SKM-1 treated with dmso at 0.1 percent for 144 hours (cell line): ENCODE measurements around the gene SEC31A.

Source experiments
- DNase-seq: peaks from one replicate; lab custom pipeline; 2025; ENCODE audit not compliant: unreplicated experiment; lab: John Stamatoyannopoulos, UW

SEC31A gene

GRCh38 chr4:82797040-82797404 lies 93.9 kb downstream of the SEC31A start:
- no peak for DNase-seq

DNA sequence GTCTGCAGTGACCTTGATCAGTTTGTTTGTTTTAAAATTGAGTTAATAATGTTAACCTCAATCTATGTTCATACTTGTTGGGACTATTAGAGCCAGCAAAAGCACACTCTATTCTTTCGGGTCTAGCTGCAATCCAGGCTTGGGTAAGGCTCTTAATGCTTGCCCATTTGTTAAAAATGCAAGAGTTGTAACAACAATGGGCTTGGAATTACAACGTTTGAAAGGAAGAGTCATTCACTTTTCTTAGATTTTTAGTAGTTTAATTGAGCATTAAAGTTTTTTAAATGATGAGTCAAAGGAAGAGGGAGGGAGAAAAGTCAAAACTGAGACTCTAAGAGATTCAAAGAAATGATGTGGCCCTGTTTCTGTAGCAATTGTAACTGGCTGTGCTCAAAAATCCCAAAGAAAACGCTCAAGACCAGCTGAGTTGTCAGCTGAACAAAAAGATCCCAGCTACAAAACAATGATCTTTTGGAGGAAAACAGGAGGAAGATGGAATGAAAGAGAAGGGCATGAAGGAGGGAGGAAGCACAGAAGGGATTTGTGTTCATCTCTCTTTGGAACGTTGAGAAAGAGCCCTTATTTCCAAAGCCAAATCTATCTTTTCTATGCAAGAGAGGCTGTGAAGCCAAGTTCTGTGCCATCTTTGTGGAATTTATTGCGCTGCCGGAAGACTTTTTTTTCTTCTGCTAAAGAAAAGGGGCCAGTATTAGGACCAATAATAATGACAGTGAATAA lies 97.9 kb downstream of the SEC31A start:
- DNase-seq, result no peak

DNA sequence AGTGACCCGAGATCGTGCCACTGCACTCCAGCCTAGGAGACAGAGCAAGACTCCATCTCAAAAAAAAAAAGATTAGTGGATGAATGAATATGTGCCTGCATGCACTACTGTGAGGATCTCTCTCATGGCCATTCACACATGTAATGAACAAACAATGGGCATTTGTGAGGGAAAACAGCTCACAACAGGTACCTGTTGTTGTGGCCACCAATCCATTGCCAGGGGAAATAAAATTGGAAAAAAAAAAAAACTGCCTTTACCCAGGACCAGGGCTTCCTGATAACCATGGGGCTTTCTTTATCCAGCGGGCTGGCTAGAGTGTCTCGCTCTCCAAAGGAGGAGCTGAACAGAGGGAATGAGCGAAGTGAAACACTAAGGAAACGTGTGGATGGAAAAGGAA lies 99.8 kb downstream of the SEC31A start:
- DNase-seq, result no peak

DNA sequence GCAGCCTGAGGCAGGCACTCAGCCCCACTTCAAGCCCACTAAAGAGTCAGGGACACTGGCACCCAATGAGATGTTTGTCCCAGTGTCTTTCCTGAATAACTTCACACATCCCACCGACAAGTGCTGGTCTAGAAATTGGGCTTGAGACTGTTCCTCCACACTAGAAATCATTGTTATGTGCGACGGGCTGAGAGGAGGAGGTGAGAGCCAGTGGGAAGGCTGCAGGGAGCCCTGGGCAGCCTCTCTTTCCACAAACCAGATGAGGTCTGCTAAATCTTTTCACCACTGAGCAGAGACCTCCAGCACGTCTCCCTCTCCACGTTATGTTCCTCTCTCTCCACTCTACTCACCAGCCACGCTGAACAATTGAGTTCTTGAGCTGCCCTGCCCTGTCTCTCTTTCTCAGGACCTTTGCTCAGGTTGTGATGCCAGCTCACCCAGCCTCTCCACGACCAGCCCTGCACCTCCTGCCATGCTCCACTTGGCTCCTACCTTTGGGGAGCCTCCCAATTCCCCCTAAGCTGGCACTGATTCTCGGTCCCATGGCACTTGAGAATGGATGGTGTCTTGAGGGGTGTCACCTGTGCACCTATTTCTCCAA lies 100.8 kb downstream of the SEC31A start:
- no peak for DNase-seq

GRCh38 chr4:82789025-82789776 lies 101.8 kb downstream of the SEC31A start:
- DNase-seq, result no peak

- DNase-seq, result no peak
Measured at GRCh38 chr4:82787342-82787741, 103.6 kb downstream of the SEC31A start.

DNA sequence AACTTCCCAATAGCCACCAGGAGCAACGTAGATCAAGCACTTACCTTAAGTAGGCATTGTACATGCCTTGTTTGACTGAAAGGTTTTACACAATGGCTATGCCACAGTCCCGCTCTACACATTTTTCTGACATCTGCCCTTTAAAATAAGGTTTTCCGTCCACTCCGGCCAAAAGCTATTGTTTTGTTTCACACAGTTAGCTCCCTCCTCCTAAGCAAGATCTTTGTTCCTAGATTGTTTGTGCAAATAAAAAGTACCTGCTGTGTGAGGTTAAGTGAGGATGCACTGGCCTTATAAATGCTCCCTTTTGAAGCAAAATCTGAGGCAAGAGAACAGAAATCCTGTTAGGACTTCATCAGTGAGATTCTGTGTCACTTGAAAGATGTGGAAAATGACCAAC lies 104.1 kb downstream of the SEC31A start:
- no peak for DNase-seq

GRCh38 chr4:82785611-82786400 lies 105.1 kb downstream of the SEC31A start:
- no peak for DNase-seq

DNA sequence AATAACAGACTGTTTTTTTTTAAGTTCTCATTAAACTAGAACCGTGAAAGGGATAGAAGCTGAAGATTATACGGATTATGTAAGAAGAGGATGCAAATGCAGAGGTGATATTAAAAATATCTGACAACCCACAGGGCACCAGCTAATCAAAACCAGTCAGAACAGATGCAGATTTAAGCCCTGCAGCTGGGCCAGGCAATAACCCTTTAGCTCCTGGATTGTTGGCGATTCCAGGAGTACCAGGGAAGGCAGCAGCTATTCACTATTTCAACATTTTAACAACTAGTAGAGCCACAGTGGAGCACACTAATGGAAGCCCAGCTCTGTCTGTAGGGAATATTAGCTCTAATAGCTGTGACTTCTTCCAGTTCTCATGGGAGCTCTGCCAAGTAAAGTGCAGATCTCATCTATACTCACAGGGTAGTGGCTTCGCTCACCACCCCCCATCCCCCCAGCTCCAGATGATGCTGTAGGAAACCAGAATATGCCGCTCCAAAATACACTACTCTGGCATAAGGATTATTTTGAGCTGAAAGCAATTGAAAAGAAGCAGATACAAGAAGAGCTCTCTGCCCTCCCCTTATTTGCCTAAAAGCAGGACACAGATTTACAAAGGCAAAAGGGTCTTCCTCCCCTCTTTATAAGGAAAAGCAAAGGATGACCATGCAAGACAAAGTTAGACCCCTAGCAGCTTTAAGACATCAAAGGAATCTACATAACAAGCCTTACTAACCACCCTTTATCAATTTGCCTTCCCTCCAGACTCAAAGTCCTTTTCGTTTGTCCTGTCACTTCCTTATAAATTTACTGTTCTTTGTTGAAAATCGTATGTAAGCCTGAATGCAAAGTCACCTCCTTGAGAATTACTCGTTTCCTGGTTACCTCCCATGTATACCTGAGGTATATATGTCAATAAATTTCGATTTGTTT lies 106.0 kb downstream of the SEC31A start:
- no peak for DNase-seq

DNA sequence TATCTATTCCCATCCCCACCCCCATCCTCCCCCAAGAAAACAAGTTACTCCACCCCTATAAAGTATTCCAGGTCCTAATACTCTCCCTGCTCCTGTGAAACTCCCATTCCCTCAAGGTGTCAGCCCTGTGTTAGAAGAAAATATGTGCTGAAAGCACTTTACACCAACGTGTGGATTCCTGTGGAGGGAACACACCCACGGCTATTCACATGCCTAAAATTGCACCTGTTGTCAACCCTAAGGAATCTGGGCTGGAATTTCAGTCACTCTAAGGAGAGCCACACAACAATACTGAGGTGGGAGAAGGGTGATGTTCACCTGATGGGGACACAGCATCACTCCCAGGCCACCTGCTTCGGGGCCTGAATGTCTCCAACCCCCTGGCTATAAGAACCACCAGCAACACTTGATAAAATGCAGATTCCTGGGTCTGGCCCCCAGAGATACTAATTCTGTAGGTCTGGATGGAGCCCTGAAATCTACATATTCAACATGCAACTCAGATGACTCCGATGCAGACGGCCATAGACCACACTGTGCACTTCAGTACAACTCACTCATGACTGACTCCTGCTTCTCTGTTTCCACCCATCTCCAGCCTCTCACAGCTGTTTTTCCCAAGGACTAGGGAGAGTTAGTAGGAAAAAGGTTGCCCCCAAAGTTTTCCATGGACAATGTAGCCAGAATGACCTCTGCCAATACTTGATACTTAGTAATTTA lies 108.2 kb downstream of the SEC31A start:
- no peak for DNase-seq

- DNase-seq, result no peak
Measured at GRCh38 chr4:82780752-82781231, 110.2 kb downstream of the SEC31A start.

DNA sequence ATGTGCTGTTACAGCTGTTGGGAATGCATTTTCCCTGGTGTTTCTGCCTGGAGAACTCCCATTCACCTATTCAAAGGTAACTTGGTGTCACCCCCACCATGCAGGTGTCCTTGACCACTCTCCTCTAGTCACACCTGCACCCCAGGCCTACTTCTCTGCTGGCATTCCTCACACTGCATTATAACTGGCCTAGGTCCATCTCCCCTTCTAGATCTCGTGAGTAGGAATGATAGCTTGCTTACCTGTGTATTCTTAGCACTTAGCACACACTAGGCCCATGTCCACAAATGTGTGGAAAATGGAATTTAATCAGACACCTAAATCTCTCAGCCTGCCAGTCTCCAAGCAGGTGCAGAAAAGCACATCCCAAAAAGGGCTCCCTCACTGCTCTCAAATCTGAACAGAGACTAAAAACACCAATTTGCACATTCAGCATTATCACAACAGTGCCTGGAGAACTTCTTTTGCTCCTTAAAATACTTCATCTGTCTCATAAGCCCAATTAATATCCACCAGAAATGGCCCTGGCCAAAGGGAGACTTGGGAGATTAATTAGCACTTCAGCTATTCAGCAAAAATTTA lies 110.7 kb downstream of the SEC31A start:
- DNase-seq, result no peak

GRCh38 chr4:82779032-82779431 lies 111.9 kb downstream of the SEC31A start:
- no peak for DNase-seq

DNA sequence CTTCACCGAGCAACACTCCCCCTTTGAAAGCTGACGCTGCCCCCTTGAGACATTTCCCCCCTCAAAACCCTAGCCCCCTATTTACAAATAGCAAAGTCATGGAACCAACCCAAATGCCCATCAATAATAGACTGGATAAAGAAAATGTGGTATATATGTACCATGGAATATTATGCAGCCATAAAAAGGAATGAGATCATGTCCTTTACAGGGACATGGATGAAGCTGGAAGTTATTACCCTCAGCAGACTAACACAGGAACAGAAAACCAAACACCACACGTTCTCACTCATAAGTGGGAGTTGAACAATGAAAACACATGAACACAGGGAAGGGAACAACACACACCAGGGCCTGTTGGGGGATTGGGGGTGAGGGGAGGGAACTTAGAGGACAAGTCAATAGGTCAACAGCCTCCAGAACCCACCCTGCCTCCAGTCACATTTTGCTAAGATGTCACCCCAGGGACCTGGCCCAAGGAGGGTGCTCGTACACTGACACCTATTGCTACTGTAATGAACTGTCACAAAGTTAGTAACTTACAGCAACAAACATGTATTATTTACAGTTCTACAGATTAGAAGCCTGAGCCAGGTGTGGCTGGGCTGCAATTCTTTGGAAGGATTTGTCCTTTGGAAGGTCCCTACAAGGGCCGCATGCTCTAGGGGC lies 113.0 kb downstream of the SEC31A start:
- DNase-seq, result no peak

DNA sequence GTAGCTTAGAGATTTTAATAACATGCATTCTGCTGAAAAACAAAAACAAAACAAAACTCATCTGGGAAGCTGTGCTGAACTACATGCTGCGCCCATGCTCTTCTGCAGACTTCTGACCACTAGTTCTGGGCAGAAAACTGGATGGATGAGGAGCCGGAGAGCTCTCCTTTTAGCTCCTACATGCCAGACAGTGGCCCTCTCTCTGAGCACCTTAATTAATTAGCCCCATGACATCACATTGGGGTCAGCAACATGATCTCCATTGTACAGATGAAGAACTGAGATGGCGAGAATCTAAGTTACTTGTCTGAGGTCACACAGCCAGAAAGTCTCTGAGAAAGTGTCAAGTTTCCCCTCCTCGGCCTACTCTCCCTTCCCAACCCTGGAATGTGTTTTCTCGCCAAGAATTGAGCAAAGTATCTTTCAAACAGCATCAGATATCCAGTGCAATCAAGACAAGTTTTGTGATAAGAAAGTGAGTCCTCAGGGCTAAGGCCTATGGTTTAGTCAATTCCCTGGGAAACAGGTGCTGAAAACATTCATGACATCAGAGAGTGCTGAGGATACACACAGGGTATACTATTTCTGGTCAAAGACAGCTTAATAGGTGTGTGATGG lies 113.9 kb downstream of the SEC31A start:
- no peak for DNase-seq

DNA sequence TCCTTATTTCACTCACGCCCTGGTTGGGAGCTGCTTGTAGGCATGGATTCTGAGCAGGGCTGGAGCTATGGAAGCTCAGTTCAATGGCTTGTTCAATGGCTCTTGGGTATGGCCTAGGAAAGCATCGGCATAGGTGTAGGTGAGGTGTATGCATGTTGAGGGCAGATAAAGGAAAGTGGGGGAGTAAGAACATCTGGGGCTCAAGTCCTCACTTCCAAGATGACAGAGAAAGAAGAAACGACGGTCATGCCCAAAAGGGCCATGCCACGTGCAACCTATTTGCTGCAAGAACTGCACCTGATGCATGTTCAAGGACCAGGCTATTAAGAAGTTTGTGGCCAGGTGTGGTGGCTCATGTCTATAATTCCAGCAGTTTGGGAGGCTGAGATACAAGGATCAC lies 115.7 kb downstream of the SEC31A start:
- DNase-seq, result no peak

GRCh38 chr4:82774711-82775171 lies 116.2 kb downstream of the SEC31A start:
- no peak for DNase-seq

GRCh38 chr4:82773057-82773456 lies 117.9 kb downstream of the SEC31A start:
- no peak for DNase-seq
